IPS DF 4.7 (cell line): ENCODE results near the gene ACSBG1.

Experiments
- DNase-seq: peaks from one replicate; pipeline ENCODE4 v3.0.0-alpha.2; 2013; ENCODE audit warnings: low spot score; ENCODE audit errors: extremely low read depth

Gene ACSBG1

GRCh38 chr15:78130466-78131294 lies 103.7 kb downstream of the ACSBG1 start:
- no peak for DNase-seq

DNA sequence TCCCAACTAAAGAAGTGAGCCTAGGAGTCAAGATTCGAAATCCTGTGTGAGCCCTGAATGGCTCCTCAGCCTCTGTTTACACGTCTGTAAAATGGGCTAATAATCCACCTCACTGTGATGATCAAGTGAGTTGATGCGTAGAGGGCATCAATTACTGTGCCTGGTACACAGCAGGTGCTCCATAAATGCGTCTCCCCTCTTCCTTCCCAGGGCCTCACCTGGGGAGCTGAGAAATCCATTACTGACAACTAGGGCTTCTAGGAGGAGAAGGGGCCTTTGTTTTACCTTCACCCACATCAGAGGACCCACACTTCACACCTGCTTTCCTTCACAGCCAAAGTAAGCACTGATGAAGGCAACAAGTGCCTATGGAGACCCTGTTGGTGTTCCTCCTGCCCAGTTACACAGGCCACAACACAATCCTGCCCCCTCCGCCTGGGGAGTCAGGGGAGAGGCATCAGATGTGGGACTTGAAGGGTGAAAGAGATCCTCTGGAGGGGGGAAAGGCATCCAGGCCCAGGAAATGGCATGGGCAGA lies 104.5 kb downstream of the ACSBG1 start:
- DNase-seq: no peak

- no peak for DNase-seq
Observed at GRCh38 chr15:78129077-78129750, 105.2 kb downstream of the ACSBG1 start.

- no peak for DNase-seq
Observed at GRCh38 chr15:78127882-78128281, 106.5 kb downstream of the ACSBG1 start.

DNA sequence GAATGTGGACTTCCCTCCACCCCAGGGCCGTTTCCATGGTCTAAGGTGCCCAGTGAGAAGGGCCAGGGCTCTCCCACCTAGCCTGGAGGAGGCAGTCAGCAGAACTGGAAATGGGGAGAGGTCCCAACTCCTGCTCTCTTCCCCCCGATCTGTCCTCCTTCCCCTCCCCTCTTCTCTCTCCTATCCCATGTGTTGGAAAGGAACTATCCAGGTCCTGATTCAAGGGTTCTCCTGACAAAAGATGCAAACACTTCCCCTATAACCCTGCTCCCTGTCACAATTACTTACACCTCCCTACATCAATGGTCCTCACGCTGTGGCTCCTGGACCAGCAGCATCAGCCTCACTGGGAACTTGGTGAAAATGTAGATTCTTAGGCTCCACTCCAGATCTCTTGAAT lies 109.1 kb downstream of the ACSBG1 start:
- DNase-seq: no peak

GRCh38 chr15:78120523-78120922 lies 113.8 kb downstream of the ACSBG1 start:
- no peak for DNase-seq
